H1 (cell line): Measurements from ENCODE around the gene WIPF3. TPM values are rescaled to one million over a fixed set of nuclear protein-coding genes. Genes with fewer than 3 reads are reported as not detected.

Source experiments
- BRCA1 ChIP-seq: IDR thresholded peaks from 2 replicates; pipeline ENCODE4 v1.6.1; 2012; ENCODE audit warnings: low read depth, low read length, improper control_type of control experiment
- HDAC2 ChIP-seq, 2 experiments: fragments of 300-600 bp in 1 of 2; sonication (generic) in 1 of 2; IDR thresholded peaks; 2 replicates each; pipeline ENCODE4 v1.6.1; 2011 to 2012; ENCODE audit warnings: low read depth in 2 of 2, low read length in 2 of 2, mild to moderate bottlenecking in 2 of 2, moderate library complexity in 2 of 2, borderline replicate concordance in 1 of 2, inconsistent platforms in 1 of 2
- KDM1A ChIP-seq: fragments of 200-600, 300-600 bp; sonication (generic); IDR thresholded peaks from 2 replicates; pipeline ENCODE4 v1.7.1; 2016; ENCODE audit warnings: mild to moderate bottlenecking, low read length, borderline replicate concordance
- SIRT6 ChIP-seq: IDR thresholded peaks from one replicate; pipeline ENCODE4 v1.7.1; 2012; ENCODE audit warnings: low read length, inconsistent platforms
- TAF1 ChIP-seq: IDR thresholded peaks from 2 replicates; pipeline ENCODE4 v1.6.1; 2011; ENCODE audit warnings: mild to moderate bottlenecking, low read depth, low read length
- polyA plus RNA-seq, 7 experiments: library from polyadenylated mRNA; depleted of rRNA in 3 of 7; stranded (reverse) in 5 of 7; unstranded in 2 of 7; fragments of >200 nt in 5 of 7; fragments of 200-250 nt in 2 of 7; gene quantifications; 1 replicate in 5 of 7; 2 replicates in 1 of 7; 4 replicates in 1 of 7; pipeline versions ENCODE4 v1.2.1 to v1.2.3, GENCODE V29; 2011 to 2013; ENCODE audit warnings: missing spikeins in 2 of 7, mixed read lengths in 2 of 7
- total RNA-seq: library from RNA; stranded (reverse); fragmentation: NEBNext Ultra II Directional; extraction: Animal tissue kit (Norgen Biotek cat#: 25700); gene quantifications from 2 replicates; pipeline ENCODE4 v1.2.1, GENCODE V29; 2021

The WIPF3 gene
- total and polyA plus RNA-seq, 2 of the 8 experiments (the other 6 are each of a cell fraction or from before 2014, with no cell fraction given), result 5.0 to 12.1 TPM

DNA sequence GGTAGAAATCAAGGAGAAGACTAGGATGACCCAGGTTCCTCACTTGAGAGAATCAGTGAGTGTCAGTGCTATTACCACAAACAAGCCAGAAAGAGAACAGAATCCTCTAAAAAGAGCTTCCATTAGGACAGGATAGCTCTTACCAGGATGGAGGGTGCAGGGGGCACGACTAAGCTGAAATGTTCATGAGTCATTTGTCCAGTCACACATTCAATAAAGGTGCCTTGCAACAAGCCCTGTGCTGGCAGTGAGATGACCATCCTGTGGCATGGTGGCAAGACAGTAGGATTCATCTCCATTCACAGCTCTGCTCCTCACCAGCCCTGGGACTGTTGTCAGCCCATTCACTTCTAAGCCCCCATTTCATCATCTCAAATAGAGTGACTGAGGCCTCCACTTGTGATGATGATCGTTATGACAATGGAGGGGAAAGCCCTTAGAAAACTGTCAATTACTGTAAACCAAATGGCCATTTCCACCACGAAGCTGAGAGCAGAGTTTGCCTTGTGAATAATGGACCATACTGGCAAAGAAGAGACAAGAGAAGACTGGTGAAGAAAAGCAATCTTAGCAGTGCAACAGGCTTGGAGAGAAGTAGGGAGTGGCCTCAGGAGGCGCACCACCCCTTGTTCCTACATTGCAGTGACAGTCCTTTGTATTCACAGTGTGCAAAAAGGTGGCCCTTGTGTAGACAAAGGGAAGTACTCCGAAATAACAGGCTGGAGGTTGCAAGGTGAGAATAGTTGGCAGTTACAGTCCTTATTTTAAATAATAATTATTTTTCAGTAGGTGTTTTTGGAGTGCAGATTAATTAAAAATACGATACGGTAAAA is 9.0 kb upstream of the WIPF3 start (continued):
- TF ChIP-seq HDAC2 (IDR thresholded peaks at IDR 0.05; ENCODE audit: borderline replicate concordance in 1 of 2, low read depth in 2 of 2, low read length in 2 of 2) (no peak), KDM1A (no peak), TAF1 (no peak), BRCA1 (no peak), SIRT6 (no peak)
